ENCODE data around the gene ARHGAP30.
"Not testable (repeated sequence)": the region's sequence is repeated elsewhere in the genome, so short reads cannot be mapped to it uniquely, and the experiment has no call there.

The ARHGAP30 gene

DNA sequence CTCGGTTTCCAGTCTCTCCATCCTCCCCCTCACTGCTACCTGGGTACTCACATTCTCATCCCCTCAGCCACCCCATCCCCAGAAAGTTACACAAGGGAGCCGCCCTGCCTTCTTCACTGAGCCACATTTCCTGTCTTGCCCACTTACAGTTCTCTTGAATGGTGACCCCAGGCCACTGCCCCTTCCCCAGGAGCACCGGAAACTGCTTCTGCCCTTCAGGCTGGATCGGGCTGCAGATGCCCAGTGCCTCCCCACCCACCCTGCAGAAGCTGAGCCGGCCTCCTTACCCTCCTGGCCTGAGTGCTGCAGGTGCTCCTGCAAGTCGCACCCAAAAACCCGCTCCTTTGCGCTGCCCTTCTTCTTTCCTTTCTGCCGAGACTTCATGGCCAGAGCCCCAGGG, 450 bp downstream of the ARHGAP30 start:
- DNase-seq = no peak

DNA sequence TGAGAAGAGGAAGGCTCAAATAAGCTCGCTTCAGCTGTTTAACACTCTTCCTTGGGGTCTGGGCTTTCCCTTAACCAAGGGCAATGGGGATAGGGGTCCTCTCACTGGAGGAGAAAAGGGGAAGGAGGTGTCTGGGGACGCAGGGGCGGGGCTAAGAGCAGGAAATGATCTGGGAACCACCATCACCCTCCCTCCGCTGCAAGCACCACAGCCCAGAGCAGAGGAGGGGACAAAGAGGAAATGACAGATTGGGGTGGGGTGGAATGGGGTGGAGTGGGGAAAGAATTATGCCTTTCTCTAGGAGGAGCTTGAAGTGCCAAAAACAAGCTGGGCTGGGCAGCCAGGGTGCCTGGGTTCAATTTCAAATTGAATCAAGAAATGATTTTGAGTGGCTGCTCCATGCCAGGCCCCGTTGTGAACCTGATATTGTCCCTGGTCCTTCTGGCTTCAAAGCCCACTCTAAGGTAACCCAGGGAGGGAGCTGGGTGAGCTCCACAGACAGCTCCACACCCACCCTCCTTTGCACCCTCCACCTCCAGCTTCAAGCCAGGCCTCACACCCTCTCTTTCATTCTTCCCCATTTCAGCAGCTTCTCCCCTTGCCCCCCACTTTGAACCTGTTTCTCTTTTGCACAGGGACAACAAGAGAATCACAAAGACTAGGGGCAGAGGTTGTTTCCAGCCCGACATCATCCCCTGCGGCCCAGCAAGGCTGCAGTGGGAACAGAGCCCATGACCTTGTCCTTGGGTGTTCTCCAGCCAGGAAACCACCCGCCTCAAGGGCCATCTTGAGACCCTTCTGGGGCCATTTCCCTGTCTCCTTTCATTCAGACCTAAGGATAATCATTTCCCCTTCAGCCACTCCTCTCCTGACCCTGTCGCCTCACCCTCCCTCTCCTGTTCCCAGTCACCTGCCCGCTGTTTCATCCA, 1.1 kb downstream of the ARHGAP30 start:
- DNase-seq = no peak

DNA sequence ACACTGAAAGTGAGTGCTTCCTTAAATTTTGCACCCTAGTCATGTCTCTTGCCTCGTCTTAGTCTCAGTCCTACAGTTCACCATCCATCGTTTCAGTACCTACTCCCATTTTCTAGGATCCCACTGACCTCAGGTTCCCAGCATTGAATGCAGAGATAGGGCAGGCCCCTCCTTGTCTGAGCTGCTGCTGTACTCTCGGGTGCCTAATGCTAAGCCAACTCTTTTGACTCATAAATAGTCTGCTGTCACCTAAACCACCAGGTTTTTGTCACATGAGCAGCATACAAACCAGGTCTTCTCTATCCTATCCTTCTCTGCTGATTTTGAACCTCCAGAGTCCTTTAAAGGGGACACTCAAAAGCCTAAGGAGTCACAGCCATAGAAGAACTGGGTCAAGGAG, 3.0 kb downstream of the ARHGAP30 start:
- DNase-seq = no peak

DNA sequence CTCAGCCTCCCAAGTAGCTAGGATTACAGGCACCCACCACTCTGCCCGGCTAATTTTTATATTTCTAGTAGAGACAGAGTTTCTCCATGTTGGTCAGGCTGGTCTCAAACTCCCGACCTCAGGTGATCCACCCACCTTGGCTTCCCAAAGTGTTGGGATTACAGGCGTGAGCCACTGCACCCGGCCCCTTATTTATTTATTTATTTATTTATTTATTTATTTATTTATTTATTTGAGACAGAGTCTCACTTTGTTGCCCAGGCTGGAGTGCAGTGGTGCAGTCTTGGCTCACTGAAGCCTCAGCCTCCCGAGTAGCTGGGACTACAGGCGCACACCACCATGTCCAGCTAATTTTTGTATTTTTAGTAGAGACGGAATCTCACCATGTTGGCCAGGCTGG, 4.0 kb downstream of the ARHGAP30 start:
- not testable (repeated sequence) for DNase-seq

DNA sequence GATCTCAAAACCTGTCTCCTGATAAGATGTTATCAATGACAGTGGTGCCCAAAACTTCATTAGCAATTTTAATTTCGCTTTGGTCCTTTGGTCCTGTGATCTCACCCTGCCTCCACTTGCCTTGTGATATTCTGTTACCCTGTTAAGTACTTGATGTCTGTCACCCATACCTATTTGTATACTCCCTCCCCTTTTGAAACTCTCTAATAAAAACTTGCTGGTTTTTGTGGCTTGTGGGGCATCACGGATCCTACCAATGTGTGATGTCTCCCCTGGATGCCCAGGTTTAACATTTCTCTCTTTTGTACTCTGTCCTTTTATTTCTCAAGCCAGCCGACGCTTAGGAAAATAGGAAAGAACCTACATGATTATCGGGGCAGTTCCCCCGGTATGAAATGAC, 5.8 kb downstream of the ARHGAP30 start:
- not testable (repeated sequence) for DNase-seq

DNA sequence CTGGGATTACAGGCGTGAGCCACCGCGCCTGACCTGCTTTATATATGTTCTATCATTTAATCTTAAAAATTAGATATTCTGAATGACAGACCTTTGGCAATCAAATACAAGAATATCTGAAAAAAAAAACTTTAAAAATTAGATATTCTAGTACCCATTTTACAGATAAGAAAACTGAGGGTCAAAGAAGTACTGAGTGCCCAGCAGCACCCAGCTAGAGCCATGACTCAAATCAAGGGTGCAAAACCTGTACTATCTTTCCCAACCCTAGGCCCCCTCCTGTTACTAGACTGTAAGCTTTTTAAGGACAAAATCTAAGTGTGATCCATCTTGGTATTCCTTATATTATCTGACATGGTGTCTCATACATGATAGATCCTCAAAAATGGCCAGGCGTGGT, 8.3 kb downstream of the ARHGAP30 start:
- DNase-seq = no peak

- DNase-seq = no peak
Observed at GRCh38 chr1:161059293-161059692, 10.4 kb downstream of the ARHGAP30 start.

DNA sequence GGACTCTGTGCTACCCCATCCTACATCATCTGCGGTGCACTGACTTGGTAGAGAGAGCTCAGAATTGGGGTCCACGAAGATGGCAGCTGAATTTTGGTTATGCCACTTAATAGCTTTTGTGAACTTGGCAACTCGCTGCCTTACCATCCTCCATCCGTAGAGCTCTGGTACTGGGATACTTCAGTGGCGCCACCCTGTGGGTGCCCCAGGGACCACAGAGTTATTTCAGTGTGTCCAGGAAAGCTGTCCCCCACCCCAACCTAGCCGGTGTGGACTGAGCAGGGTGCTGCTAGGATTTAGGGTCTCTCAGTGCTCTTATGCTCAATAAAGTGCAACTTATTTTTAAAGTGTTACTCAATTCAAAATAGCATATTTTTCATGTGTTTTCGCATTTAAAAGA, 14.9 kb downstream of the ARHGAP30 start:
- no peak for DNase-seq

GRCh38 chr1:161054232-161054631, 15.5 kb downstream of the ARHGAP30 start:
- DNase-seq = no peak

DNA sequence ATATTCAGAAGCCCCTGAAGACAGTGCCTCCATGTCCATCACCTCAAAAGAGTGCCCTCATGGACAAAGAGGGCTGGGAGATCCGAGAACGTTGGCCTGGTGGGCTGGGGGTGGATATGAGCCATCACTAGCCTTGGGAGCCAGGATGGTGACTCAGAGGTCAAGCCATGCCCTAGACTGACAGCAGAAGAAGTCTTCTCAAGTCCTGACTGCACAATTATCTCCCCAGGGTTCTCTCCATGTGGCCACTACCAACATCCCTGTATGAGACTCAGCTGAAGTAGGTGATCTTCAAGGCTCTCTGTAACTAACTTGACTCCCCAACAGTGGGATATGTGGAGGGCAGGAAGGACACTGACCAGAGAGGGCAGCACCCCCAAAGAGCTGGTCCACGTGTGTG, 16.8 kb downstream of the ARHGAP30 start:
- no peak for DNase-seq

DNA sequence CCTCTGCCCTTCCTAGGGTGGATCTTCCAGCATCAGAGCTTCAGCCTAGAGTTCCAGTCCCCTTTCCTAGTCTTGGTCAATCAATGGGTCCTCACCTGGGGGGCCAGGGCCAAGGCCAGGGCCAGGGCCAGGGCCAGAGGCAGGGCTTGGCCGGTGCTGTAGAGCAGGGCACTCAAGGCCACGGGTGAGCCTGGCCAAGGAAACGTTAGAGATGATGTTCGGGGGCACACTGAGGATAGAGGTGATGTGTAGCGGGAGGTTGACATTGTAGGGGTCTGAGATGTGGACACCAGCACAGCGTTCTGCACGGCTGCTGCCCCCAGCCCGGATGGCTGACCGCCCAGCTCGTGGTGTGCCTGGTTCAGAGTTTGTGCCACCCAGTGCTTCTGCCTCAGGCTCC, 18.5 kb downstream of the ARHGAP30 start:
- DNase-seq = no peak

DNA sequence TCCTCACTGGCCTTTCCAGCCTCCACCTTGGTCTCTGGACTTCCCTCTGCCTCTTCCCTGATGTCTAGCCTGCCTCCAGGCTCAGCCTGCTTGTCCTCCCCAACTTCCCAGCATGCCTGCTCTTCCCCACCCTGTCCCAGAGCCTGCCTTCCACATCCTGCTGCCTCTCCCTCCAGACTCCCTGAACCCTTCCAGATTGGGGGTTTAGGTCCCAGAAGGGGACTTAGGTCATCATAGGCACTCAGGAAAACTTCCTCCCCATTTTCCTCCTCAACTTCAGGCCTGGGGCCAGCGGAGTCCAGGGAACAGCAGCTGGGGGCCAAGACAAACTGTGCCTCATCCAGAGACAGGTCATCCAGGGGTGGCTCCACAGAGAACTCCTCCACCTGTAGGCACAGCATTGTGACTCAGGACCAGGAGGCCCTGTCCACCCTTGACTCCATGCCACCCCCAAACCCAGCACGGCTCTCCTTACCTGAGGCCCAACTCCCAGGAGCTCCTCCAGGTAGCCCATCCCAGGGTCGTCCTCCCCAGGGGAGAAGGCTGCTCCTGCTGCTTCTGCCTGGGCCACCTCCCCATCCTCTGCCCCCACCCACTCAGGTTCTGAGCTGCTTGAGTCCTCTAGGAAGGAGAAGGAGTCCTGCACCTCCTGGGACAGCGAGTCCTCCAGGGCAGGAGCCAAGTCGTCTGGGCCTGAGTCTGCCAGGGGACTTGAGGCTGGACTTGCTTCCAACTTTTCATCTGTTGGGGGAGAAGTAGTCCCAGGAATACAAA, 20.6 kb downstream of the ARHGAP30 start:
- no peak for DNase-seq

DNA sequence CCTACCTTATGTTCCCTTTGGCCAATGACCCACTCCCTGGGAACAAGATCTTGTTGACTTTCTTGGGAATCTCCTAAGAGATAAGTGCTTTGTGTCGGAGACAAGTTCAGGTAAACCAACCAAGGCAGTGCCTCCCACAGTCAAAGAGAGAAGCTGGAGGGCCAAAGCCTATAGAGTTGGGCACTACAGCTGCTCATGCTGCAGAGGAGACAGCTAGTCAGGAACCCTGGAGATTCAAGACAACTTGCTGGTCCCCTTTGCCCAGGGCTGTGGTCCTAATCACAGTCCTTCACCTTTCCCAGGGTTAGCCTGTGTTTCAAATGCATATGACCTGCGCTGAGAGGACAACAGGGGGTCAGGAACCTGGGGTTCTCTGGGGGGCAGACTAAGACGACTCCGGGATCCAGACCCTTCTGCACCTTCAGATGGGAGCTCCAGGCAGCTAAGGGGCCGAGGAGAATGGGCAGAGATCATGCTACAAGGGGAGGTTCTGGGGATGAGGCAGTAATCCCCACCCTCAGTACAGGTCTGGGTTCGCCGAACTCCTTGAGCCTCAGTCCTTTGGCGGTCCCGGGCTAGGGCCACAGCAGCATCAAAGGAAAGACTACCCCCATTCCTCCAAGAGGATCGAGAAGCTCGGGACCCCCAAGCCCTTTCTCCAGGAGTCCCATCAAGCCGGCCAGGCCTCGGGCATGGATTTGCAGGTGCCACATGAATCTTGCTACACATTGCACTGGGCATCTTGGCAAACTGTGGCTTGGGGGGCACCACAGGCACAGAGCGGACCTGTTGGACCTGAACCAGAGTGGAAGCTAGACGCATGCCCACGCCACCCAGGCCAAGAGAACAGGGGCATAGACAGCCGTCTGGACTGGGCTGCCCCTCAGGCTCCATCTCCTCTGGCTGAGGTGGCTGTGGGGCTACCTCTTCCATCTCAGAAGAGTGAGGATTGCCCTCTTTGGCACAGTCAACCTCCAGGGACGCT, 22.0 kb downstream of the ARHGAP30 start:
- DNase-seq = no peak

DNA sequence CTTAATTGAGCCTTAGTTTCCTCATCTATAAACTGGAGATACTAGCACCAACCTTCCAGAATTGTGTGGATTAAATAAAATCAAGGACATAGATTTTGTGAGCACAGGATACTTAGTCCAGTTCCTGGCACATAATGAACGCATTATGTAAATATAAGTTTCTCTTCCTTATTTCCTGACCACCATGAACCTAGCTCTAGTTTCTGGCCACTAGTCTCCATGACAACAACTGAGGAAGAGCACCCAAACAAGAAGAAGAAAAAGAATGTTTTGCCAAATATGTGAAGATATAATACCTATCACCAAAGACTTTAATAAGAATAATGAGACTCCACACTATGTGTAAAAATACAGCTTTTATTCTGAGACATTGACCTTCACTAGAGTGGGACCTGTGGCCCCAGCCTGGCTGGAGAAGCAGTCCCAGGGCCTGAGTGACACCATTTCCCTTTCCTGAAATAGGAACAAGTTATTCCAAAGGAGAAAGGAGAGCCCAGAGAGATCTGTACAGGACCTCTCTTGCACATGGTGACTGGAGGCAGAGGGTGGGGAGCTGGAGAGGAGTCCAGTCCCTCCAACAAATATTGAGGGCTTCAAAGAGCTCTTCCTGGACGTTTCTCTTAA, 23.0 kb downstream of the ARHGAP30 start:
- no peak for DNase-seq

DNA sequence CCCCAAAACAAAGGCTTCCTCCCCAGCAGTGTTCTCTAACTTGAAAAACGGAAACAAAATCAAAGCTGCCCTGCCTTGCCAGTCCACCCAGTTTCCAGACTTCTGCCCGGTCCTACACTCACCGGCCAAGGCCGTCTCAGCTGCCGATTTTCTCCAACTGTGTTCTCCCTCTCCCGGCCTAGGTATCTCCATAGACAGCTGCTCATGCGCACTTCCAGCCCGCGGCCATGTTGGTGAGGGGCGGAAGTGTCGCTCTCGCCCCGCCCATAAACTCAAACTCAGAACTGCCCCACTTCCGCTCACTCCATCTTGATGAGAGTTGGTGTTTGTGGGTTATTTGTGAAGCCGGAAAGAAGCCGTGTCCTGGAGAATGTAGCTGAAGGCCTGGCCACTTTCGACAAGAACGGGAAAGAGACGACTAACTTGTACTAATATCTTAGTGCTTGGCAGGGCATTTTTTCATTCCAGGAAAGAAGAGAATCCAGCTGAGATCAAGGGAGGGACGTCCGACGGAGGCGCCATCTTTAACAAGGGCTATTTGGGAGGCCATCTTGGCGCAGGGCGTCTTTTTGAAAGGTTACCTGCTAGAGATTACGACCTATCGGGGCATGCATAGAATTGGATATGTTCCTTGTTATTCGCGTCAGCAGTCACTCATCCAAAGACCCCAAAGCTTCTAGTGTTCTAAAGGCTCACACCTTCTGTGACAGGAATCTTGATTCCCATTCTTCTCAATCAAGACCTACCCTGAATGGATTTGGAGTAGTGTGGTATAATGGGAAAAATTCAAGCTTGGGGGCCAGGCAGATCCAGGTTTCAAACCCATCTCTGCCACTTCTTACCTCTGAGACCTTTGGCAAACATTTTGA, 23.7 kb downstream of the ARHGAP30 start, which contains the start of gene USF1:
TSS of gene USF1 (minus strand) at position 242 of the 869 bp plus-strand sequence. CDS start 2,702 bp downstream, outside the sequence.
- peak; percentile 82 for DNase-seq

DNA sequence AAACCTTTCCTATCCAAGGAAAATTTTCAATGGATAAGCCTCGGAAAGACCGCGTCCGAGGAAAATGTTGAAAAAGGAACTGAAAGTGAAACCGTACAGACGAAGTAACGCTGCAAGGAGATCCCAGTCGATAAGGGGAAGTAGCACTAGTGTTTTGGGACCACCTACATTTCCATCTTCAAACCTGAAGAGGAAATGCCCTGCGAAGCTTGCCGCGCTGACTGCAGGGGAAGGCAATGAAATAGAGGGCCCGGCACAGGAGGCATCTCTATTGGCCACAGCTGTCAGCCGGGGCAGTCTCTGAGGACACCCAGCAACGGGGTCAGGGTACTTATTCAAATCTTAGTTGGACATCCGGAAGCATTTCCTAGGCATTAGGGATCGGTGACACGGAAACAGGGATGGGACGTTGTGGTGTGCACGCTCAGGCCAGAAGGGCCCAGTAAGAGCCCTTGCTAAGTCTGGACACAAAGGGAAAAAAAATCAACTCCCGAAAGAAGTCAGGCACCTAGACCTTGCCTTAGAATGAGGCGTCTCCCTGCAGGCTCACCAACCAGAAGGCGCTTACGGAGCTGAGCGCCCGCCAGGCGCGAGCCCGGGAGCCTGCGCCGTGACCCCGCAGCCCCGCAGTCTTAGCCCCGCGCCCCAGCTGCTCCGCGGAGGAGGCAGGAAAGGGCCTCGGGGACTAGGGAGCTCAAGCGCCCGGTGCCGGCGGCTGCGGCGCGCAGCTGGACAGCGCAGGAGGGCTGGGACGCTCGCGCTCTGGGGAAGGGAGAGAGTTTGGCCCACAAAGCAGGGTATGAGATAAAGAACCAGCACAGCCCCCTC, 24.6 kb downstream of the ARHGAP30 start:
- DNase-seq = peak; percentile 12

- no peak for DNase-seq
Observed at GRCh38 chr1:161044535-161044907, 25.2 kb downstream of the ARHGAP30 start.

GRCh38 chr1:161039546-161039945, 30.1 kb downstream of the ARHGAP30 start:
- DNase-seq = no peak

- DNase-seq = no peak
Observed at GRCh38 chr1:161039154-161039545, 30.5 kb downstream of the ARHGAP30 start.

DNA sequence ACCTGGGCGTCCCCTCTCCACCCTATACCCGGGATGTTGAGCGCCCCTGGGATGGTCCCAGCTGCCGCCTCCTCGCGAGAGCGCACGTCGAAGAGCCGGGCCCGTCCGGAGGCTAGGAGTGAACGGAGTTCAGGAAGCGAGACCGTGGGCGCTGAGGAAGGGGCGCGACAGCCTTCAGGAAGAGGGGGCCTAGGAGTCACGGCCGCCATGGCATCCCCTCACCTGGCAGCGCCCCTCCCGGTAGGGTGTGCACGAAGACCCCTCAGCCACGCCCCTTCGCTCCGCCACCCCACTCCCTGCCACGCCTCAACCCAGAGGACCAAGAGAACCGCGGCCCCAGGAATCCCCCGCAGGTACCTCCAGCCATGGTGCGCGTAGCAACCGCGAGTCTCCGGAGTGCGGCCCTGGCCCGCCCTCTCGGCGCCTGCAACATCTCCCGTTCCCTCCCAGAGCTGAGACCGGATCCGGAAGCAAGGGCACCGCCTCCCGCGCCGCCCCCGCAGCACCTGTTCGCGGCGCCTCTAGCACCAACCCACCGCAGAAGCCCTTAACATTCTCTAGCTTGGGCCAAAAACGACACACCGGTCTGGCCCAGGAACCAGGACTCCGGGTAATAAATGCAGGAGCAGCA, 31.1 kb downstream of the ARHGAP30 start, which contains the start of gene TSTD1:
TSS of gene TSTD1 (minus strand) at position 442 of the 631 bp plus-strand sequence. CDS start at position 367, 75 bp downstream.
- peak; percentile 30 for DNase-seq
